Measurements from ENCODE around the gene COG1. TPM values are rescaled to one million over a fixed set of nuclear protein-coding genes. Genes with fewer than 3 reads are reported as not detected.

Gene COG1
- total RNA-seq, 1 donor from 2014 or later, result 17.1 TPM

DNA sequence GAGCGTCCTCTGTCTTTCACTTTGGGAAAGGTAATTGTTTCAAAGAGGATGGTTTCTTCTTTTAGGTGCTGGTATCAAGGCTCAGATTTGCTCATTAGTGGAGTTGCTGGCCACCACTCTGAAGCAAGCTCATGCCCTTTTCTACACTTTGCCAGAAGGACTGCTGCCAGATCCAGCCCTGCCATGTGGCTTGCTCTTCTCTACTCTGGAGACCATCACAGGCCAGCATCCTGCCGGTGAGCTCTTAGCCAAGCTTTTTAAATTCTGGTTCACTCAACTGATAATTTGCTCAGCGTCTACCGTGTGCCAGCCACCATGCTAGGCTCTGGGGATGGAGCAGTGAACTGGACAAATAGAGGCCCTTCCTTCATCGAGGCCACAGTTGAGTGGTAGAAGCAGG, 4.3 kb downstream of the COG1 start:
- no peak for DNase-seq (ENCODE audit: low read depth, low spot score)

DNA sequence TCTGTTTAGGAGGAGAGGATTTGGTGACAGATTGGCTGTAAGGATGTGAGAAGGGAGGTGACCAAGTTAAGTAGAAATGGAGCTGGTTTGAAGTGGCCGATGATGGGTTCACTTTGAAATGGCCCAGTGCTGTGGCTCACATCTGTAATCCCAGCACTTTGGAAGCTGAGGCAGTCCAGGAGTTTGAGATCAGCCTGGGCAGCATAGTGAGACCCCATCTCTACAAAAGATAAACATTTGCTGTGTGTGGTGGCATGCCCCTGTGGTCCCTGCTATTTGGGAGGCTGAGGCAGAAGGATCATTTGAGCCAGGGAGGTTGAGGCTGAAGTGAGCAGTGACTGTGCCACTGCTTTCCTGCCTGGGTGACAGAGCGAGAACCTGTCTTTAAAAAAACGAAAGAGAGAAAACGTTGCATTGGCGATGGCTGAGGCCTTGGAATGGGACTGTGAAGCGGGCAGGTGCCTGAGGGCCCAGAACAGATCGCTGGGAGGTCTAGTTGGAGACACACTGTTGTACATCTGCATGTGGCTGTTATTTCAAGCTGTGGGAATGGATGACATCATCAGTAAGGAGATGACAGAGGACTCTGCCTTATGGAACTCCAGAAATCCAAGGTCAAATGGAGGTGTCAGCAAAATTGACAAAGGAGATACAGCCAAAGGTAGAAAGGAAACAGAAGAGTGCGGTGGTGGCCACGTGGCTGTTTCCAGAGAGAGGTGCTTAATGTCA, 5.5 kb downstream of the COG1 start:
- DNase-seq (ENCODE audit: low read depth, low spot score), result no peak

- no peak for DNase-seq (ENCODE audit: low read depth, low spot score)
Observed at GRCh38 chr17:73198930-73199260, 6.0 kb downstream of the COG1 start.

DNA sequence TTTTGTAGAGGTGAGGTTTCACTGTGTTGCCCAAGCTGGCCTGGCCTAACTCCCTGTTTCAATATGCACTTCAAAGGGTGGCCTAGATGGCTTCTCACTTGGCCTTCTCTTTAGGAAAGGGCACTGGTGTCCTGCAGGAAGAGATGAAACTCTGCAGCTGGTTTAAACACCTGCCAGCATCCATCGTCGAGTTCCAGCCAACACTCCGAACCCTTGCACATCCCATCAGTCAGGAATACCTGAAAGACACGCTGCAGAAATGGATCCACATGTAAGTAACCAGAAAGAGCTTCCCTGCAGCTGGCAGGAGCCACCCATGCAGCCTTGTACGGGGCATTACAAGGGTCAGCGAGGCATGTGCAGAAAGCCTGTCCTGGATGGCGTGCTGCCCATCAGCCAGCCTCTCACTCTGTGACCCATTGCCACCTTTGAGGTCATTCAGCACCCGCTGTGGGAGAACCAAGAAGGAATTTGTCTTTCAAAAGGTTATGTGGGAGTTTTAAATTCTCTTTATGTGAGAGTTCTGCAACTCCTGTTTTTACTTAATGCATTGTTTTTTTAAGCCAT, 7.0 kb downstream of the COG1 start:
- DNase-seq (ENCODE audit: low read depth, low spot score), result no peak

- DNase-seq (ENCODE audit: low read depth, low spot score), result no peak
Observed at GRCh38 chr17:73200476-73200875, 7.6 kb downstream of the COG1 start.

- DNase-seq (ENCODE audit: low read depth, low spot score), result no peak
Observed at GRCh38 chr17:73201215-73202069, 8.6 kb downstream of the COG1 start.

DNA sequence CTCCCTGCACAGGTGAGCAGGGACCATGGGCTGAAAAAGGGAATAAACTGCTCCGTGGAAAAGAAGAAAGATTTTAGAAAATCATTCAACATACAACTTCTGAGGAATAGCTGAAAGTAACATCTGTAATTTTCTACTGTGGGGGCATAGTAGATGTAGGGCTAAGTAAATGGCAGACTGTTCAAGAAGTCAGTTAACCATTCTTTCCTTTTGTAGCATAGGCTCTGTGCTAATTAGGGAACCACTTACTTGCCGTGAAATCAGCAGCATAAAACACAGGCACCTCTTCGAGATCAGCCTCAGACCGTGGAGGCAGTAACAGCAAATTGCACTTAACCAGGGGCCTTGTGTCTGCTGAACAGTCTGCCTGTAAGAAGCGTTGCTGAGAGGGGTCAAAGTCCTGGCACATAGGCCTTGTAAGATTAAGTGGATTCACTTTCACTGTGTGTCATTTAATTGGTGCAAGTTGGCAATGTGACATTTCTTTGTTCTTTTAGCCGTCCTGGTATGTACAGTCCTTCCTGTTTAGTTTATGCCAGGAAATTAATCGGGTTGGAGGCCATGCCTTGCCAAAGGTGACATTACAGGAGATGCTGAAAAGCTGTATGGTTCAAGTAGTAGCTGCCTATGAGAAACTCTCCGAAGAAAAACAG, 10.4 kb downstream of the COG1 start:
- DNase-seq (ENCODE audit: low read depth, low spot score), result peak; percentile 80

DNA sequence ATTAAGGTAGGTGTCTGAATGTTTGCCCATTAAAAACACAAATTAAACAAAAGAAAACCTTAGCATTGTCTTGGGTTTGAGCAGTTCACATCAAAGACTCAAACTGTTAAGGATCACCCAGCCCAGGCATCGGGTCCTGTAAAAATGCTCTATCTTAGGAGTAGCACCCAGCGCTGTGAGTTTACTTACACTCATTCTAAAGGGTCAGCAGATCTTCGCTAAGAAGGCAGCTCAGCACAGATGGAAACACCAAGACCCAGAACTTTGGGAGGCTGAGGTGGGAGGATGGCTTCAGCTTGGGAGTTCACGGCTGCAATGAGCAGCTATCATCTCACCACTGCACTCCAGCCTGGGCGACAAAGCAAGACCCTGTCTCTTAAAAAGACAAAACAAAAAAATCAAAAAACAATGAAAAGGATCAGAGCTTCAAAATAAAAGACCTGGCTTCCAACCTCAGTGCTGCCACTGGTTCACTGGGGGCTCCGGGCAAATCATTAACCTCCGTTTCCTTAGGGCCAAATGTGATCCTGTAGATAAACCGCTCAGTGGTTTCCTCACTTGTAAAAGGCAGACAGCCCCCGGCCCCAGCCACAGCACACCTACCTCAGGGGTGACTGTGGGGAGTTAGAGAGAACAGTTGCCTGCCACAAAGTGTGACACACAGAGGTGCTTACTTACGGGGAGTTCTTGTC, 11.1 kb downstream of the COG1 start:
- no peak for DNase-seq (ENCODE audit: low read depth, low spot score)

GRCh38 chr17:73205459-73205961, 12.7 kb downstream of the COG1 start:
- DNase-seq (ENCODE audit: low read depth, low spot score), result no peak

DNA sequence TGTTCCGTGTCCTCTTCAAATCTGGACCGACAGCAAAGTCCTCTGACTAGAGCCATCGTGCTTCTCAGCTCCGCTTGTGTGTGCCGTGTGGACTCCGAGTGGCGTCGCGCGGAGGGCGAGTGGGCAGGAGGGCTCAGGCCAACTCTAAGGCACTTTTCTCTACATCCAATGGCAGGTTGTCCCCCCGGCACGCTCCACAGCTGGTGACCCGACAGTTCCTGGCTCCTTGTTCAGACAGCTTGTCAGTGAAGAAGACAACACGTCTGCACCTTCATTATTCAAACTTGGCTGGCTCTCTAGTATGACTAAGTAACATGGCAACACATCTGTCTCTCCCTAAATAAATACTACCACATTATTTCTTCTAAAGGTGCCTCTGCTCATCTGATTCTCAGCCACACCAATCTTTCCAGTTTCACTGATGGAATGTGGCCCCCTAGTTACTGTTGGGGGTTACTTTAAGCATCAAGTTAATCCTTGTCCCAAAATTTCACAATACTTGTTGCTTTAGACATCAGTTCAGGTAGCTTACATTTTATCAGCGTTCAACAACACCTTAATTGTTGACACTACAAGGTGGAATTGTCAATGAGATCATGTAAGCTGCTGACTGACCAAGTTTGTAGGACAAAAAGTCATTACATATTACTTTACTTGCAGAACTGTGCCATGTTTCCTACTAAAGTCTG, 15.4 kb downstream of the COG1 start:
- no peak for DNase-seq (ENCODE audit: low read depth, low spot score)

DNA sequence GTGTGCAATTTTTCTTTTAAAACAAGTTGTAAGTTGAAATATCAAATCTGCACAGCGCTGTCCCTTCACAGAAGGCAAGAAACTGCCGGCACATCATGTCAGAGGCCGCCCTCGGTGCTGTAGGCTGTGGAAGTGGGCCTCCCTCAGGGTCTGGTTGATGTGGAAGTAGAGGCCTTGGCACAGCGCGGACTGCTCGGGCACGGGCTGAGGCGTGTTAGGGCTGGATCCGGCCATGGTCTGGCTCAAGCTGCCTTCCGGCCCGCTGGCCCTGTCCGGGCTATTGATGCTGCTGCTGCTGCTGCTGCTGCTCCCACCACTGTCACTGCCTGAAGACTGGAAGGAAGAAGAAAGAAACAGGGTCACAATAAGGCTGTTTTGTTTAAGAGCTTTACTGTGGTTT, 16.6 kb downstream of the COG1 start:
- DNase-seq (ENCODE audit: low read depth, low spot score), result no peak

DNA sequence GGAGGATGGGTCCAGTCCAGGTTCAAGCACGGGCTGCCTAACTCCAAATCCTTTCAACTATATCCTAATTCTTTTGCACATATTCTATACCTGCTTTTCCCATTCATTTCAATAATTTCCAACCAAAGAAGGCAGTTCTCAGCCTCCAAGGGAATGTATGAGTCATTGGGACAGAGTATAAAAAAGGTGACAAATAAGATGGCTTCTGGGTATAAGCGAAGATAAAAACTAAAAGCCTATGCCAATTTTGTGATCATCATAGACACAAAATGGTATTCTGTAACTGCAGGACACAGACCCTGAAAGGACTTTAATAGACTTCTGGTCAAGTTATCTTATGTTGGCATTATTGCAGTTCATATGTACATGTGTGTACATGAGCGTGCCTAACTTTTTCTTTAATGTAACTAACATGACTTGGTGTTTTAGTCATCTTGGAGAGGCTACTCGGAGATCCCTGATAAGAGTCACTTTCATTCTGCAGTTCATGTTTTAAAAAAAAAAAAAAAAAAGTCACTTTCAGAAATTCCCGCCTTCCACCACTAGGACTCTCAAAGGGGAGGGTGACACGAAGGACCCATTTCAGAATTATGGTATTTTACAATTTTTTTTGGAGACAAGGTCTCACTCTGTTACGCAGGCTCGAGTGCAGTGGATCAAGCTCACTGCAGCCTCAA, 17.3 kb downstream of the COG1 start:
- DNase-seq (ENCODE audit: low read depth, low spot score), result no peak

- DNase-seq (ENCODE audit: low read depth, low spot score), result no peak
Observed at GRCh38 chr17:73211745-73212144, 18.9 kb downstream of the COG1 start.

GRCh38 chr17:73214008-73214407, 21.2 kb downstream of the COG1 start:
- DNase-seq (ENCODE audit: low read depth, low spot score), result no peak

DNA sequence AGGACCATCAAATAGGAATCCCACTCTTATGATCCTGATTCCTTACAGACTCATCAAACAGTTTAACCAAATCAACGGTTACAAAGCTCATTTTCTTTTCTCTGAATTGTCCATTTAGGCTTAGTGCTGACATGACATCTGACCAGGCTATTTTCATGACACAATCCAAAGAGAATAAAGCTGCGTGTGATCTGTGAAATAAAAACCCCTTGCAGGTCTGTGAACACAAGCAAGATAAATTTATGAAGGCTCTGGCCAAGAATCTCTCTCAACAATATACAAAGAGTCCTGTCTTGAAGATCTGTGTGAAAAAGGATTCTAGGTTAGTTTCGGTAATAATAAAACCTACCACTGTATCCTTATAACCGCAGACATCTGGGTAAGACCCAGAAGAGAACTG, 22.0 kb downstream of the COG1 start:
- DNase-seq (ENCODE audit: low read depth, low spot score), result no peak

GRCh38 chr17:73215447-73215846, 22.6 kb downstream of the COG1 start:
- no peak for DNase-seq (ENCODE audit: low read depth, low spot score)

- DNase-seq (ENCODE audit: low read depth, low spot score), result no peak
Observed at GRCh38 chr17:73223626-73224230, 30.9 kb downstream of the COG1 start.

GRCh38 chr17:73224237-73224636, 31.4 kb downstream of the COG1 start:
- DNase-seq (ENCODE audit: low read depth, low spot score), result no peak

- no peak for DNase-seq (ENCODE audit: low read depth, low spot score)
Observed at GRCh38 chr17:73224663-73225305, 31.9 kb downstream of the COG1 start.

Data from pulmonary artery endothelial cell (primary cell).